Prostate gland (tissue), 2 donors: ENCODE data around the gene KIZ. TPM values are rescaled to one million over a fixed set of nuclear protein-coding genes. Genes with fewer than 3 reads are reported as not detected.

Source experiments
- DNase-seq: peaks from one replicate; pipeline ENCODE4 v3.0.0-alpha.2; 2019; ENCODE audit warnings: low spot score
- H3K27ac ChIP-seq, 2 donors: fragments of 200-600 bp; sonication (generic); 2 replicates each; pipeline ENCODE4 v1.5.1; 2017 to 2019
- H3K27me3 ChIP-seq: fragments of 200-600 bp; sonication (generic); replicated peaks from 2 replicates; pipeline ENCODE4 v1.5.1; 2019; ENCODE audit not compliant: insufficient read depth
- H3K36me3 ChIP-seq, 2 donors: fragments of 200-600 bp; sonication (generic); 1 replicate in 1 of 2; 2 replicates in 1 of 2; pipeline versions ENCODE4 v1.5.1 to v1.8.1; 2017 to 2019
- H3K4me1 ChIP-seq: fragments of 200-600 bp; sonication (generic); replicated peaks from 2 replicates; pipeline ENCODE4 v1.5.1; 2019
- H3K4me3 ChIP-seq, 2 donors: fragments of 200-600 bp; sonication (generic); 2 replicates each; pipeline ENCODE4 v1.5.1; 2017 to 2019
- H3K9me3 ChIP-seq: fragments of 200-600 bp; sonication (generic); 2 replicates; pipeline ENCODE4 v1.5.1; 2017
- CTCF ChIP-seq, 4 experiments: fragments of 200-600 bp in 2 of 4; fragments of 450-650 bp in 2 of 4; sonication (generic) in 2 of 4; IDR thresholded peaks; 1 replicate in 3 of 4; 2 replicates in 1 of 4; pipeline ENCODE4 v1.5.1; 2016 to 2019; ENCODE audit warnings: antibody characterized with exemption in 4 of 4, mild to moderate bottlenecking in 2 of 4, moderate library complexity in 2 of 4
- POLR2A ChIP-seq: fragments of 450-650 bp; IDR thresholded peaks from one replicate; pipeline ENCODE4 v1.6.1; 2016; ENCODE audit warnings: antibody characterized with exemption, mild to moderate bottlenecking
- POLR2AphosphoS5 ChIP-seq: sonication (generic); formaldehyde crosslinking; IDR thresholded peaks from one replicate; pipeline ENCODE4 v1.6.1; 2017; ENCODE audit warnings: antibody characterized with exemption
- WGBS: methylation state at CpG from one replicate; pipeline ENCODE4 v1.1.5; 2018; 5-methylcytosine and 5-hydroxymethylcytosine counted together
- intact Hi-C: fragments of 100-400 bp; cut with DNase I; formaldehyde crosslinking; loops from one replicate; pipeline ENCODE4 v1.14.2; 2022
- total RNA-seq, 2 donors: library from RNA; depleted of rRNA; stranded (reverse); fragments of >200 nt; gene quantifications; one replicate each; pipeline ENCODE4 v1.1.0, GENCODE V29; 2016

Gene KIZ
- total RNA-seq, 2 donors from 2014 or later = 39.9 to 41.0 TPM

GRCh38 chr20:21258411-21258810, 132.5 kb downstream of the KIZ start:
- no peaks in the 10 kb centered on the region for H3K36me3 ChIP-seq
- no peak for TF ChIP-seq POLR2A
- TF ChIP-seq CTCF (IDR thresholded peaks at IDR 0.05) = no peak
- TF ChIP-seq POLR2AphosphoS5 = no peak
- no peaks in the 10 kb centered on the region for H3K4me1 ChIP-seq
- H3K4me3 ChIP-seq = no peak overlapping the region
- no peak overlapping the region for H3K27ac ChIP-seq
- 91% methylated on average over 6 of the region's 6 CpGs for WGBS
- intact Hi-C loops = no loop called here
- H3K9me3 ChIP-seq = no peaks in the 10 kb centered on the region
- no peak for DNase-seq
- H3K27me3 ChIP-seq = no peaks in the 10 kb centered on the region

GRCh38 chr20:21259346-21259745, 133.5 kb downstream of the KIZ start:
- DNase-seq = no peak
- Histone ChIP-seq H3K9me3 (no peaks in the 10 kb centered on the region), H3K4me1 (no peaks in the 10 kb centered on the region), H3K27me3 (no peaks in the 10 kb centered on the region), H3K4me3 (no peak overlapping the region), H3K36me3 (no peaks in the 10 kb centered on the region), H3K27ac (no peak overlapping the region)
- 69% methylated on average over 8 of the region's 8 CpGs for WGBS
- intact Hi-C loops = no loop called here
- no peak for TF ChIP-seq POLR2AphosphoS5
- TF ChIP-seq POLR2A = no peak
- TF ChIP-seq CTCF (IDR thresholded peaks at IDR 0.05) = no peak

DNA sequence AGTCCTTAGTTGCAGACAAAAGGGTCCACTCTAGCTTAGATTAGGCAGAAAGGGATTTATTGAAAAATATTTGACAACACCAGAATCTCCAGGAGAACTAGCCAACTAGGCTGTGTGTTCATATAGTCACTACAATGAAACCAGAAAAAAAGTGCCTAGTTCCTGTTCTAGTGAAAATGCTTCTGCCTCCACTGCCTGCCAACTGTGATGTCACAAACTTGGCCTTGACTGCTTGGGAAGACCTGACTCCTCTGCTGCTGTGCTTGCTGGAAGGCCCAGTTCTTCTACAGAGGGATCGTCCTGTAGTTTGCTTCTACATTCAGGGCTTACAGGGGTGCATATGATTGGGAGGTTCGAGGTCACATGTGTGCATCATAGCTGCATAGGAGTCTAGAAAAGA, 136.9 kb downstream of the KIZ start:
- Histone ChIP-seq H3K9me3 (no peaks in the 10 kb centered on the region), H3K27me3 (no peaks in the 10 kb centered on the region), H3K4me3 (no peak overlapping the region), H3K4me1 (no peaks in the 10 kb centered on the region), H3K36me3 (no peaks in the 10 kb centered on the region), H3K27ac (no peak overlapping the region)
- no peak for DNase-seq
- intact Hi-C loops = no loop called here
- 73% methylated on average over 2 of the region's 2 CpGs for WGBS
- no peak for TF ChIP-seq POLR2A
- TF ChIP-seq CTCF (IDR thresholded peaks at IDR 0.05) = no peak
- TF ChIP-seq POLR2AphosphoS5 = no peak

DNA sequence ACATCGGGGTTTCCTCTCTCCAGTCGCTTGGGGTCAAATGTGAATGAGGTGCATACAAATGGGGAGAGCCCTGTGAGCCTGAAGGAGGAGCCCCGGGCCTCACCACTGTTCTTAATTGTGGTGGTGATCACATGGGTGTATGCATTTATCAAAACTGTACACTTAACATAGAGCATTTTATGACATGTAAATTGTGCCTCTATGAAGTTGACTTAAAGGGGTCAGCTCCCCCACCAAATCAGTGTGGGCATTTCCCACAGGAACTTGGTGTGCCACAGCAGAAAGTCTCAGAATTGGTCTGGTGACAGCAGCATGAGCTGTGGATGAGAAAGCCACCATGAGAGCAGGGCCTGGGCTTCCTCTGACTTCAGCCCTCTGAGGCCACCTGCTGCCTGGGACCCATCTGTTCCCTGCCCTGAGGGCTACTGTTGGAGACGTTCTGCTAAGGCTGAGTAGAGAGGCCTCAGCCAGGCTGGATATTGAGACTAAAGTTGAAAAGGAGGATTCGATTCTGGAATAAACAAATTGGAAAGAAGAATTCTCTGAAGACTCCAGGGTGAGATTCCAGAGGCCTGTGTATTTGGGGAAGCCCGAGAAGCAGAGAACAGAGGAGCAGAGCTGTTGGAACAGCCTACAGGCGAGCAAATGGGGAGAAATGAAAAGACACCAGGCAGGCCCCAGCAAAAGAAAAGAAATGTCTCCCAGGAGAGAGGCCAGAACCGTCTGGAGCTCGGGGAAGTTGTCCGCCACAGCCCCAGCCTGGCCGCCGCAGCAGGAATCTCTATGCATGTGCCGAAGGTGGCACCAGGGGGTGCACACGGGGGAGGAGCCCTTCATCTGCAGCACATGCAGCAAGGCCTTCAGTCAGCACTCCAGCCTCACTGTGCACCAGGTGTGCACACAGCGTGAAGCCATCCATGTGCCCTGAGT, 139.6 kb downstream of the KIZ start:
- no peak for DNase-seq
- no peak for TF ChIP-seq CTCF (IDR thresholded peaks at IDR 0.05)
- TF ChIP-seq POLR2A = no peak
- TF ChIP-seq POLR2AphosphoS5 = no peak
- H3K27ac ChIP-seq = no peak overlapping the region
- no peaks in the 10 kb centered on the region for H3K36me3 ChIP-seq
- 82% methylated on average over 15 of the region's 15 CpGs for WGBS
- no peaks in the 10 kb centered on the region for H3K9me3 ChIP-seq
- intact Hi-C loops = no loop called here
- no peaks in the 10 kb centered on the region for H3K4me1 ChIP-seq
- H3K4me3 ChIP-seq = no peak overlapping the region
- H3K27me3 ChIP-seq = no peaks in the 10 kb centered on the region

GRCh38 chr20:21266191-21266536, 140.3 kb downstream of the KIZ start:
- WGBS = 82% methylated on average over 5 of the region's 5 CpGs
- TF ChIP-seq CTCF (IDR thresholded peaks at IDR 0.05) (no peak), POLR2AphosphoS5 (no peak)
- intact Hi-C loops = no loop called here
- H3K36me3 ChIP-seq = no peaks in the 10 kb centered on the region
- no peaks in the 10 kb centered on the region for H3K4me1 ChIP-seq
- DNase-seq = no peak
- no peaks in the 10 kb centered on the region for H3K27me3 ChIP-seq
- H3K27ac ChIP-seq = no peak overlapping the region
- no peak overlapping the region for H3K4me3 ChIP-seq
- H3K9me3 ChIP-seq = no peaks in the 10 kb centered on the region
